ENCODE data around the gene SHB. TPM values are rescaled to one million over a fixed set of nuclear protein-coding genes. Genes with fewer than 3 reads are reported as not detected.

SHB gene
- polyA plus RNA-seq, 3 donors, result 13.8 to 22.1 (median 17.2) TPM

GRCh38 chr9:37937366-37937765 is 131.7 kb downstream of the SHB start:
- DNase-seq (ENCODE audit: extremely low read depth in 1 of 11, low read depth in 9 of 11, low spot score in 4 of 11), result no peak

- DNase-seq (ENCODE audit: extremely low read depth in 1 of 11, low read depth in 9 of 11, low spot score in 4 of 11), result no peak
Observed at GRCh38 chr9:37936965-37937364, 132.1 kb downstream of the SHB start.

GRCh38 chr9:37936376-37936775 is 132.7 kb downstream of the SHB start:
- no peak for DNase-seq (ENCODE audit: extremely low read depth in 1 of 11, low read depth in 9 of 11, low spot score in 4 of 11)

- no peak for DNase-seq (ENCODE audit: extremely low read depth in 1 of 11, low read depth in 9 of 11, low spot score in 4 of 11)
Observed at GRCh38 chr9:37935096-37935495, 133.9 kb downstream of the SHB start.

DNA sequence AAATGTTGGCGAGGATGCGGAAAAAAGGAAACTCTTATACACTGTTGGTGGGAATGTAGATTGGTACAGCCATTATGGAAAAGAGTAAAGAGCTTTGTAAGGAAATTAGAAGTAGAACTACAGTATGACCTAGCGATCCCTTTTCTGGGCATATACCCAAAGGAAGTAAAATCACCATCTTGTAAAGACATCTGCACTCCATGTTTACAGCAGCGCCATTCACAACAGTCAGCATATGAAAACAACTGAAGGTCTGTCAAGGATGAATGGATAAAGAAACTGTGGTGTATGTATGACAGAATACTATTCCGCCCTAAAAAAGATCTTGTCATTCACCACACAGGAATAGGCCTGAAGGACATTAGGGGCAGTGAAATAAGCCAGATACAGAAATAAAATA is 137.4 kb downstream of the SHB start:
- DNase-seq (ENCODE audit: extremely low read depth in 1 of 11, low read depth in 9 of 11, low spot score in 4 of 11), result no peak

DNA sequence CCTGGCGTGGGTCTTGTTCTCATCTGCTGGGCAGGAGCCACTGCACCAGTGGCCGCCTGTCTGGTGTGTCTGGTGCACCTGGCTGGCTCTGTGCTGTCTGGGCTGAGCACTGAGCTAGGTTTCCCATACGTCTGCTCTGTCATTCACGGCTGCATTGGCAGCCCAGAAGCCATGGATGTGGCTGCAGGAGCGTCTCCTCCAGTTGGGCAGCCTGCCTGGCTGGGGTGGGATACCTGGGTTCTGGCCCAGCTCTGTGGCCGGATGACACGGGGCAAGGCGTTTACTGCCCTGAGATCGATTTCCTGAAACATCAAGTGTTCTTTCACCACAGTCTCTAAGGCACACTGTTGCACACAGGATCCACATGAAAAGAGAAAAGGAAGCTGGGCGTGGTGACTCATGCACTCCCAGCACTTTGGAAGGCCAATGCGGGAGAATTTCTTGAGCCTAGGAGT is 139.6 kb downstream of the SHB start:
- no peak for DNase-seq (ENCODE audit: extremely low read depth in 1 of 11, low read depth in 9 of 11, low spot score in 4 of 11)

DNA sequence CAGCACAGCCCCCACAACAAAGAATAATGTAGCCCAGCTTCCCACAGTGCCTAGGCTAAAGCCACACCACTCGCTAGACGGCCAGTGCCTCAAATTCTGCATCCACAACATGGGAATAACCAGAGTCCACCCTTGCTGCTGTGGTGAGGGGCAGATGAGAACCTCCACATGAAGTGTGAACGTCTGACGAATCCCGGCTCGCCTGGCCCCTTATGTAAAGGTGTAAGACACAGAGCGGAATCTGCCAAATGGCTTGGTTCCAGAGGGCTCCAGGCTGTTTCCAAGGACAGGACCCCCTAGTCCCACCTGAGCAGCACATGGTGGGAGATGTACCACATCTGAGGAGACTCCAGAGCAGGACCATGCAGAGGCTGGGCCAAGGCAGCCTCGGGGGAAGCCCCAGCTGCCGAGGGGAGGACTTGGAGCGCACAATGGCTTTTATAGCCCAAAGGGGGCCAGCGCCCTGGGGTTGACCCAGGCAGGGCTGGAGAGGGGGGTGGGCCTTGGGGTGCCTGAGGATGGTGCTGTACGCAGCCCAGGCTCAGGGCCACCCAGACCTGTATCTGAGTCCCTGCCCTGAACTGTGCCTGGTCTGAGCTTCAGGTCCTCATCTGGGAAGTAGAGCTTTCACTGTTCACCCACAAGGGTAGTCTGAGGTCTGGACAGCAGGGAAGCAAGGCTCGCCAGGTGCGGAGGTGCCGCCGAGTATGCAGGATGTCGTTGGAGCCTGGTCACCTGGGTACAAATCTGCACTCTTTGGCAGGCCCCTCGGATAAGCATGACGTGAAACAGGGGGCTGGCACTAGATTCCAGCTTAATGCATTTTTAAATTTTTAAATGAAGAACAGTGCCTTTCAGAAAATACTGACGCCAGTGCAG is 140.2 kb downstream of the SHB start:
- DNase-seq (ENCODE audit: extremely low read depth in 1 of 11, low read depth in 9 of 11, low spot score in 4 of 11), result no peak

GRCh38 chr9:37927601-37928551 is 141.2 kb downstream of the SHB start:
- DNase-seq (ENCODE audit: extremely low read depth in 1 of 11, low read depth in 9 of 11, low spot score in 4 of 11), result no peak

GRCh38 chr9:37927132-37927531 is 141.9 kb downstream of the SHB start:
- DNase-seq (ENCODE audit: extremely low read depth in 1 of 11, low read depth in 9 of 11, low spot score in 4 of 11), result no peak

- DNase-seq (ENCODE audit: extremely low read depth in 1 of 11, low read depth in 9 of 11, low spot score in 4 of 11), result no peak
Observed at GRCh38 chr9:37926737-37927118, 142.3 kb downstream of the SHB start.

- no peak for DNase-seq (ENCODE audit: extremely low read depth in 1 of 11, low read depth in 9 of 11, low spot score in 4 of 11)
Observed at GRCh38 chr9:37925786-37926736, 143.0 kb downstream of the SHB start.

GRCh38 chr9:37925006-37925405 is 144.0 kb downstream of the SHB start:
- DNase-seq (ENCODE audit: extremely low read depth in 1 of 11, low read depth in 9 of 11, low spot score in 4 of 11), result no peak

- DNase-seq (ENCODE audit: extremely low read depth in 1 of 11, low read depth in 9 of 11, low spot score in 4 of 11), result no peak
Observed at GRCh38 chr9:37924538-37924937, 144.5 kb downstream of the SHB start.

DNA sequence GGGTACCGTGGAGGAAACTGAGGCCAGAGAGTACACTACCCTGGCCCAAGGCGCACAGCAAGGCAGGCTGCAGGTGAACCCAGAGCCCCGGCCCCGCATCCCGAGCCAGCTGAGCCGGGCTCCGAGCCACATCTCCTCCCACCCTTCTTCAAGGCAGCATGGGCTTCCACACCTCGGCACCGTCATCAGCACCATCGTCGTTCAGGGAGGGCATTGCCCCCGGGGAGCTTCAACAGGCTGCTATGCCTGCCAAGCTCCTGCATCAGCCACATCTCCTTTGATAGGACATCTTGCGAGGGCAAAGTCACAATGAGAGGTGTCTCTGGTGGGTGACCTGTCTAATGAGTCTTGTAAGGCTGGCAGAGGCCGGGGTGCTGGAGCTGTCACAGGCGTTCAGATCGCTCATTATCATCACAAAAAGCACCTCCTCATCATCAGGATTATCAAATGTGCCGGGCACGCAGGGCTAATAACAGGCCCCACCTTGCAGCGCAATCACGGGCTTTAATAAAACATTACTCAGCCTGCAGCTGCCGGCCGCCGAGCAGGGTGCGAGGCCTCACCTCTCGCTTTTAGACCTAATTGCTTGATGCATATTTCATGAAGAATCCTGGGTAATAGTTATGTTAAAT is 145.1 kb downstream of the SHB start:
- DNase-seq (ENCODE audit: extremely low read depth in 1 of 11, low read depth in 9 of 11, low spot score in 4 of 11), result no peak

DNA sequence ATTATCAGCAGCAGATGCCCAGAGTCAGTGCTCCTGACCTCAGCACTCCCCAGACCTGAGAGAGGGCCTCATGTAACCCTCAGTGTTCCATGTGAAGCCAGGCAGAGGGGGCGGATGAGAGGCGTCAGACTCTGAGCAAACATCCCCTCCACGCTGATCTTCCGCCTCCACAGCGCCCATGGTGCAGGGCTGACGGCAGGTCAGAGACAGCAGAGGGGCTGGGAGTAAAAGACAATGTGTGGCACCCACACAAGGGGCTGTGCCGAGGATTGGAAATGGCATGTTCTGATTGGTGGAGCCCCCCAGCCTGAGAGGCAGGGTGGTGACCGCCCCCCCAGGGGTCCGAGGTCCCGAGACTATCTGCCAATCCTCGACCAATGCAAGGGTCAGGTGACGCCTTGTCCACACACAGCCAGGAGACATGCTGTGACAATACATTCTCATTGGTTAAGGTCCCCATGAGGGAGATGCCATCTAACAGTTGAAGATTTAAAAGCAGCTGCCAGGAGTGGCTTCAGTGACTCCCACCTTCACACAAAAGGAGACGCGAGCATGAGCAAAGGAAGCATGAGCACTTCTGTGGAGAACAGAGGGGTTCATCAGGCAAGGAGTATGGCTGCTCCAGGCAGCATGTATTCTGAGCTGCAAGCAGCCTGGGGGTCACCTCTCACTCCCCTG is 145.8 kb downstream of the SHB start:
- no peak for DNase-seq (ENCODE audit: extremely low read depth in 1 of 11, low read depth in 9 of 11, low spot score in 4 of 11)

- DNase-seq (ENCODE audit: extremely low read depth in 1 of 11, low read depth in 9 of 11, low spot score in 4 of 11), result no peak
Observed at GRCh38 chr9:37922363-37923117, 146.5 kb downstream of the SHB start.
